ENCODE measurements around the gene ZFAND3.

GRCh38 chr6:38161754-38162492, 342.4 kb downstream of the ZFAND3 start:
- TF ChIP-seq, protein P1, sequence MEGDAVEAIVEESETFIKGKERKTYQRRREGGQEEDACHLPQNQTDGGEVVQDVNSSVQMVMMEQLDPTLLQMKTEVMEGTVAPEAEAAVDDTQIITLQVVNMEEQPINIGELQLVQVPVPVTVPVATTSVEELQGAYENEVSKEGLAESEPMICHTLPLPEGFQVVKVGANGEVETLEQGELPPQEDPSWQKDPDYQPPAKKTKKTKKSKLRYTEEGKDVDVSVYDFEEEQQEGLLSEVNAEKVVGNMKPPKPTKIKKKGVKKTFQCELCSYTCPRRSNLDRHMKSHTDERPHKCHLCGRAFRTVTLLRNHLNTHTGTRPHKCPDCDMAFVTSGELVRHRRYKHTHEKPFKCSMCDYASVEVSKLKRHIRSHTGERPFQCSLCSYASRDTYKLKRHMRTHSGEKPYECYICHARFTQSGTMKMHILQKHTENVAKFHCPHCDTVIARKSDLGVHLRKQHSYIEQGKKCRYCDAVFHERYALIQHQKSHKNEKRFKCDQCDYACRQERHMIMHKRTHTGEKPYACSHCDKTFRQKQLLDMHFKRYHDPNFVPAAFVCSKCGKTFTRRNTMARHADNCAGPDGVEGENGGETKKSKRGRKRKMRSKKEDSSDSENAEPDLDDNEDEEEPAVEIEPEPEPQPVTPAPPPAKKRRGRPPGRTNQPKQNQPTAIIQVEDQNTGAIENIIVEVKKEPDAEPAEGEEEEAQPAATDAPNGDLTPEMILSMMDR (IDR thresholded peaks at IDR 0.05 in 8 of 11, conservative IDR thresholded peaks at IDR 0.05 in 3 of 11) = no peak
- TF ChIP-seq POLR2AphosphoS5 (IDR thresholded peaks at IDR 0.05) (peak in 1 of 3 donors; percentile 45), POLR2A (IDR thresholded peaks at IDR 0.05) (no peak)

Data from spleen (tissue), 7 donors.